Activated naive CD8-positive, alpha-beta T cell treated with anti-CD3 and anti-CD28 coated beads, Interleukin-2, amount 50 U/mL, for 16 hours (primary cell): ENCODE measurements around the gene CTSF.

Source experiments
- DNase-seq: peaks from one replicate; pipeline ENCODE4 v3.0.0-alpha.2; 2020; ENCODE audit warnings: low read depth, low spot score

The CTSF gene

GRCh38 chr11:66539170-66539869, 29.1 kb downstream of the CTSF start:
- no peak for DNase-seq

- no peak for DNase-seq
These were observed 35.6 kb downstream of the CTSF start for GRCh38 chr11:66532784-66533183.

GRCh38 chr11:66531841-66532240, 36.6 kb downstream of the CTSF start:
- no peak for DNase-seq

GRCh38 chr11:66530927-66531709, 37.3 kb downstream of the CTSF start:
- no peak for DNase-seq

GRCh38 chr11:66529655-66530054, 38.8 kb downstream of the CTSF start:
- DNase-seq = no peak

GRCh38 chr11:66529069-66529468, 39.3 kb downstream of the CTSF start:
- DNase-seq = no peak

- DNase-seq = no peak
These were observed 43.9 kb downstream of the CTSF start for GRCh38 chr11:66524304-66525040.

GRCh38 chr11:66523611-66524010, 44.8 kb downstream of the CTSF start:
- DNase-seq = no peak
